NCI-H345 treated with DMSO at 0.1 percent for 48 hours (cell line): Measurements from ENCODE around the gene RFC4.
"Not testable (repeated sequence)": the region's sequence is repeated elsewhere in the genome, so short reads cannot be mapped to it uniquely, and the experiment has no call there.

ENCODE experiments used
- DNase-seq: peaks from one replicate; lab custom pipeline; 2025; ENCODE audit not compliant: unreplicated experiment; lab: John Stamatoyannopoulos, UW

The RFC4 gene

GRCh38 chr3:186806089-186807055, at the start of gene RFC4:
TSS of gene RFC4 (minus strand) at chr3:186806482. CDS start at chr3:186804713, 1,769 bp downstream.
- peak; percentile 81 for DNase-seq

- DNase-seq, result no peak
Measured at GRCh38 chr3:186854954-186855353, 48.7 kb upstream of the RFC4 start.

- no peak for DNase-seq
Measured at GRCh38 chr3:186854146-186854545, 47.9 kb upstream of the RFC4 start.

- DNase-seq, result no peak
Measured at GRCh38 chr3:186852994-186853393, 46.7 kb upstream of the RFC4 start.

GRCh38 chr3:186851835-186852234, 45.6 kb upstream of the RFC4 start:
- not testable (repeated sequence) for DNase-seq

GRCh38 chr3:186849374-186849975, 43.2 kb upstream of the RFC4 start:
- peak; percentile 31 for DNase-seq

- DNase-seq, result no peak
Measured at GRCh38 chr3:186847437-186847836, 41.2 kb upstream of the RFC4 start.

GRCh38 chr3:186845756-186846155, 39.5 kb upstream of the RFC4 start:
- no peak for DNase-seq

GRCh38 chr3:186844908-186845307, 38.6 kb upstream of the RFC4 start:
- DNase-seq, result no peak

GRCh38 chr3:186843039-186843432, 36.8 kb upstream of the RFC4 start:
- no peak for DNase-seq

GRCh38 chr3:186842426-186843038, 36.2 kb upstream of the RFC4 start, which contains the start of gene ADIPOQ:
TSS of gene ADIPOQ (plus strand) at chr3:186842710. CDS start at chr3:186853059, 10,349 bp downstream.
- no peak for DNase-seq

- DNase-seq, result no peak
Measured at GRCh38 chr3:186841620-186842019, 35.3 kb upstream of the RFC4 start.

GRCh38 chr3:186839874-186840641, 33.8 kb upstream of the RFC4 start:
- no peak for DNase-seq

- no peak for DNase-seq
Measured at GRCh38 chr3:186832276-186832675, 26.0 kb upstream of the RFC4 start.

- no peak for DNase-seq
Measured at GRCh38 chr3:186831798-186832197, 25.5 kb upstream of the RFC4 start.

- no peak for DNase-seq
Measured at GRCh38 chr3:186828340-186828739, 22.1 kb upstream of the RFC4 start.

GRCh38 chr3:186826976-186827857, 20.9 kb upstream of the RFC4 start:
- DNase-seq, result peak; percentile 87

GRCh38 chr3:186826410-186826975, 20.2 kb upstream of the RFC4 start:
- no peak for DNase-seq

- peak; percentile 53 for DNase-seq
Measured at GRCh38 chr3:186825872-186826409, 19.7 kb upstream of the RFC4 start.
